WTC11 (cell line): ENCODE measurements around the gene RAB22A. TPM values are rescaled to one million over a fixed set of nuclear protein-coding genes. Genes with fewer than 3 reads are reported as not detected.

Experiments used
- ATAC-seq: fragments of 200-7000 bp; cut with Tn5 transposase; 2 replicates; pipeline ENCODE4 v1.10.0; 2021; ENCODE audit warnings: mild to moderate bottlenecking, moderate library complexity
- CTCF ChIA-PET: fragments of 300-600 bp; sonication (Branson Sonifier 250); formaldehyde crosslinking; loops from one replicate; lab custom pipeline; 2021; ENCODE audit warnings: antibody characterized with exemption; lab: Charles Lee
- POLR2A ChIA-PET: fragments of 350-600 bp; sonication (Branson Sonifier 250); formaldehyde crosslinking; loops from one replicate; lab custom pipeline; 2021; ENCODE audit warnings: antibody characterized with exemption; lab: Charles Lee
- DNase-seq: peaks from one replicate; pipeline ENCODE4 v3.0.0; 2021; ENCODE audit warnings: low spot score
- H3K27ac Mint-ChIP-seq: 2 replicates; pipeline ENCODE4 v1.8.0; 2021; ENCODE audit warnings: mixed read lengths
- H3K27me3 Mint-ChIP-seq: 2 replicates; pipeline ENCODE4 v1.8.0; 2021; ENCODE audit warnings: low read depth, mild to moderate bottlenecking, moderate library complexity, mixed read lengths
- H3K36me3 Mint-ChIP-seq: 2 replicates; pipeline ENCODE4 v1.8.0; 2021; ENCODE audit warnings: mixed read lengths
- H3K4me1 Mint-ChIP-seq: 2 replicates; pipeline ENCODE4 v1.8.0; 2022; ENCODE audit warnings: mixed read lengths
- H3K4me3 Mint-ChIP-seq: 2 replicates; pipeline ENCODE4 v1.8.0; 2021; ENCODE audit warnings: mild to moderate bottlenecking, moderate library complexity, mixed read lengths
- H3K9me3 Mint-ChIP-seq: 2 replicates; pipeline ENCODE4 v1.8.0; 2021; ENCODE audit warnings: mixed read lengths
- AR ChIP-seq: fragments of 250-450 bp; sonication (Bioruptor Pico); IDR thresholded peaks from 2 replicates; pipeline ENCODE4 v1.9.0; 2021; ENCODE audit warnings: mild to moderate bottlenecking
- ATF3 ChIP-seq: sonication (generic); formaldehyde crosslinking; conservative IDR thresholded peaks from 2 replicates; pipeline ENCODE4 v1.8.1; 2022; ENCODE audit warnings: mild to moderate bottlenecking, missing genetic modification reagents
- CREB1 ChIP-seq: sonication (generic); formaldehyde crosslinking; IDR thresholded peaks from 2 replicates; pipeline ENCODE4 v1.8.0; 2023; ENCODE audit warnings: mild to moderate bottlenecking, missing genetic modification reagents
- CREM ChIP-seq: sonication (generic); formaldehyde crosslinking; IDR thresholded peaks from 2 replicates; pipeline ENCODE4 v1.8.1; 2022; ENCODE audit warnings: mild to moderate bottlenecking, missing genetic modification reagents, moderate library complexity
- E2F5 ChIP-seq: sonication (generic); formaldehyde crosslinking; IDR thresholded peaks from 2 replicates; pipeline ENCODE4 v1.8.1; 2022; ENCODE audit warnings: mild to moderate bottlenecking, moderate library complexity, missing genetic modification reagents
- ELF4 ChIP-seq: sonication (generic); formaldehyde crosslinking; IDR thresholded peaks from 2 replicates; pipeline ENCODE4 v1.8.1; 2022; ENCODE audit warnings: low read depth, mild to moderate bottlenecking, moderate library complexity, missing genetic modification reagents
- ESRRA ChIP-seq: sonication (generic); formaldehyde crosslinking; IDR thresholded peaks from 2 replicates; pipeline ENCODE4 v1.8.1; 2022; ENCODE audit warnings: mild to moderate bottlenecking, missing genetic modification reagents, borderline replicate concordance
- MYBL2 ChIP-seq: sonication (generic); formaldehyde crosslinking; IDR thresholded peaks from 2 replicates; pipeline ENCODE4 v1.8.1; 2023; ENCODE audit warnings: mild to moderate bottlenecking, moderate library complexity, missing genetic modification reagents
- NR3C1 ChIP-seq: sonication (generic); formaldehyde crosslinking; conservative IDR thresholded peaks from 2 replicates; pipeline ENCODE4 v1.8.1; 2023; ENCODE audit warnings: low read depth, mild to moderate bottlenecking, missing genetic modification reagents
- TCF7 ChIP-seq: sonication (generic); formaldehyde crosslinking; IDR thresholded peaks from 2 replicates; pipeline ENCODE4 v1.8.0; 2022; ENCODE audit warnings: mild to moderate bottlenecking, low read depth, missing genetic modification reagents, moderate library complexity
- TEAD4 ChIP-seq: sonication (generic); formaldehyde crosslinking; IDR thresholded peaks from 2 replicates; pipeline ENCODE4 v1.8.0; 2022; ENCODE audit warnings: mild to moderate bottlenecking, missing genetic modification reagents
- total RNA-seq: library from RNA; stranded (reverse); gene quantifications from 3 replicates; pipeline ENCODE4 v1.2.3, GENCODE V29; 2021
- TF ChIP-seq, protein P1 (sequence below): fragments of 250-450 bp; sonication (Bioruptor Pico); conservative IDR thresholded peaks from 2 replicates; pipeline ENCODE4 v1.9.0; 2021; ENCODE audit warnings: mild to moderate bottlenecking
- TF ChIP-seq, protein P2 (sequence below): fragments of 250-450 bp; sonication (Bioruptor Pico); IDR thresholded peaks from 2 replicates; pipeline ENCODE4 v1.9.0; 2021; ENCODE audit warnings: mild to moderate bottlenecking, borderline replicate concordance
- TF ChIP-seq, protein P3 (sequence below): sonication (generic); formaldehyde crosslinking; IDR thresholded peaks from 2 replicates; pipeline ENCODE4 v1.8.1; 2023; ENCODE audit warnings: mild to moderate bottlenecking, missing genetic modification reagents, borderline replicate concordance
- TF ChIP-seq, protein P4 (sequence below): sonication (generic); formaldehyde crosslinking; IDR thresholded peaks from 2 replicates; pipeline ENCODE4 v1.8.0; 2022; ENCODE audit warnings: mild to moderate bottlenecking, missing genetic modification reagents
- TF ChIP-seq, protein P5 (sequence below): sonication (generic); formaldehyde crosslinking; IDR thresholded peaks from 2 replicates; pipeline ENCODE4 v1.8.0; 2022; ENCODE audit warnings: mild to moderate bottlenecking, missing genetic modification reagents
- TF ChIP-seq, protein P6 (sequence below): sonication (generic); formaldehyde crosslinking; IDR thresholded peaks from 2 replicates; pipeline ENCODE4 v1.8.0; 2022; ENCODE audit warnings: mild to moderate bottlenecking, missing genetic modification reagents

RAB22A gene
- total RNA-seq, 1 experiment from 2014 or later: 6.0 TPM

DNA sequence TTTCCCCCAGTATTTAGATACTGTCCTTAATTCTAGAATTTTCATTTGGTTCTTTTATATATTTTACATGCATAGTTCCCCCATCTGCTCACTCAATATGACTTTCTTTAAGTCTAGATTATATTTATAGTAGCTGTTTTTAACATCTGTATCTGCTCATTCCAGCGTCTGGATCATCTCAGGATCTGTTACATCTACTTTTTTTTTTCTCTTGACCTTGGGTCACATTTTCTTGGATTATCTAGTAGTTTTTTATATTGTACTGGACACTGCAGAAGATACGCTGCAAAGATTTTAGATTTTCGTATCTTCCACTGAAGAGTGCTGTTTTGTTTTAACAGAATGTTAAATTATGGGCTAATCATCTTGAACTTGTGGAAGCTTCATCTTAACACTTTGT is 20.7 kb downstream of the RAB22A start (continued):
- TF ChIP-seq, protein P1, sequence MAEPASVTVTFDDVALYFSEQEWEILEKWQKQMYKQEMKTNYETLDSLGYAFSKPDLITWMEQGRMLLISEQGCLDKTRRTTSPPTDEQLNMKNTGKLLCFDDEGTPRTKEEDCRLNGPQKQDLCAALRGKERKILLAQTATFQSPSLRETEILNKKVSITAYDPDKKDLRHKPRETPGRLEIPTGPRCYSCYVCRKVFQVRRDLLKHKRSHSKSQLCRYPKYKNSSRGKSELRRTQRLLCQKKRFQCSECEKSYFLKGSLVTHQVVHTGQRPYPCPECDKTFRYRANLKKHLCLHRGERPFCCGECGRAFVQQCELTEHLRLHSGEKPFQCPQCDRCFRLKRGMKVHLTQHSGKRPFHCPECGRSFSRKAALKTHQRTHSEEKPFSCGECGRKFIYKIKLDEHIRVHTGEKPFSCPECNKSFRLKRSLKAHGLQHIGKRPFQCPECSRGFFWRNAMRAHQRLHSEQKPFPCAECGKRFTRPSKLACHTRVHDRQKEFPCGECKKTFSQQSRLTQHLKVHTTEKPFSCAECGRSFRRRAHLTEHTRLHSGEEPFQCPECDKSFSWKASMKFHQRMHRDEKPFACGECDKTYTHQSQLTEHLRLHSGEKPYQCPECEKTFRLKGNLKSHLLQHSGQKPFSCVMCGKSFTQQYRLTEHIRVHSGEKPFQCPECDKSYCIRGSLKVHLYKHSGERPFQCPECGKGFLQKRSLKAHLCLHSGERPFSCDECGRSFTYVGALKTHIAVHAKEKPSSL (CRISPR knock-in tag): no peak

DNA sequence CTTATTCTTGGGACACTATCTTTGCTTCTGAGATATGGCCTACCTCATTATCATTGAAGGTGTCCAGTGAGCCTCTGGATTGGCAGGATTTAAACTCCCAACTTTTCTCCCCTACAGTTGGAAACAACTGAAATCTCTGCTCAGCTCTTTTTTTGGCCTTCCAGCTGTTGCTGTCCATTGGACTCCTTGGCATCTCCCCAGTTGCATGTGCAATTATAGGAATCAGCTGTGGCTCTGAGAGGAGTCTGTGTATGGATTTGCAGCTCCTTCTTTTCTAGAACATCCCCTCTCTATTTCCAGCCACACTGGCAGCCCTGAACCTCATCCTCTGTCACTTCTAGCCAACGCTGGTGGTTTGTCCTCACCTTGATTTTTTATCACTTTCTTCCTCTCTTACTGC is 21.2 kb downstream of the RAB22A start:
- ChIA-PET CTCF (no interaction called here), POLR2A (no interaction called here)
- H3K27ac Mint-ChIP-seq: no peak overlapping the region; the same call in 1 of the 2 replicates
- H3K36me3 Mint-ChIP-seq: peaks cover 2% of the 10 kb centered on the region; the same call in 1 of the 2 replicates
- no peak overlapping the region for H3K4me3 Mint-ChIP-seq
- ATAC-seq (no peak), DNase-seq (no peak)
- H3K27me3 Mint-ChIP-seq: no peaks in the 10 kb centered on the region
- no peaks in the 10 kb centered on the region for H3K9me3 Mint-ChIP-seq
- H3K4me1 Mint-ChIP-seq: peaks cover 14% of the 10 kb centered on the region
- TF ChIP-seq TEAD4 (CRISPR knock-in tag) (no peak), TCF7 (CRISPR knock-in tag) (no peak), ATF3 (CRISPR knock-in tag) (no peak), NR3C1 (no peak), ESRRA (CRISPR knock-in tag) (no peak), MYBL2 (no peak), ELF4 (CRISPR knock-in tag) (no peak), CREB1 (CRISPR knock-in tag) (no peak), E2F5 (no peak), AR (CRISPR knock-in tag) (no peak), CREM (CRISPR knock-in tag) (no peak)
- TF ChIP-seq, protein P2, sequence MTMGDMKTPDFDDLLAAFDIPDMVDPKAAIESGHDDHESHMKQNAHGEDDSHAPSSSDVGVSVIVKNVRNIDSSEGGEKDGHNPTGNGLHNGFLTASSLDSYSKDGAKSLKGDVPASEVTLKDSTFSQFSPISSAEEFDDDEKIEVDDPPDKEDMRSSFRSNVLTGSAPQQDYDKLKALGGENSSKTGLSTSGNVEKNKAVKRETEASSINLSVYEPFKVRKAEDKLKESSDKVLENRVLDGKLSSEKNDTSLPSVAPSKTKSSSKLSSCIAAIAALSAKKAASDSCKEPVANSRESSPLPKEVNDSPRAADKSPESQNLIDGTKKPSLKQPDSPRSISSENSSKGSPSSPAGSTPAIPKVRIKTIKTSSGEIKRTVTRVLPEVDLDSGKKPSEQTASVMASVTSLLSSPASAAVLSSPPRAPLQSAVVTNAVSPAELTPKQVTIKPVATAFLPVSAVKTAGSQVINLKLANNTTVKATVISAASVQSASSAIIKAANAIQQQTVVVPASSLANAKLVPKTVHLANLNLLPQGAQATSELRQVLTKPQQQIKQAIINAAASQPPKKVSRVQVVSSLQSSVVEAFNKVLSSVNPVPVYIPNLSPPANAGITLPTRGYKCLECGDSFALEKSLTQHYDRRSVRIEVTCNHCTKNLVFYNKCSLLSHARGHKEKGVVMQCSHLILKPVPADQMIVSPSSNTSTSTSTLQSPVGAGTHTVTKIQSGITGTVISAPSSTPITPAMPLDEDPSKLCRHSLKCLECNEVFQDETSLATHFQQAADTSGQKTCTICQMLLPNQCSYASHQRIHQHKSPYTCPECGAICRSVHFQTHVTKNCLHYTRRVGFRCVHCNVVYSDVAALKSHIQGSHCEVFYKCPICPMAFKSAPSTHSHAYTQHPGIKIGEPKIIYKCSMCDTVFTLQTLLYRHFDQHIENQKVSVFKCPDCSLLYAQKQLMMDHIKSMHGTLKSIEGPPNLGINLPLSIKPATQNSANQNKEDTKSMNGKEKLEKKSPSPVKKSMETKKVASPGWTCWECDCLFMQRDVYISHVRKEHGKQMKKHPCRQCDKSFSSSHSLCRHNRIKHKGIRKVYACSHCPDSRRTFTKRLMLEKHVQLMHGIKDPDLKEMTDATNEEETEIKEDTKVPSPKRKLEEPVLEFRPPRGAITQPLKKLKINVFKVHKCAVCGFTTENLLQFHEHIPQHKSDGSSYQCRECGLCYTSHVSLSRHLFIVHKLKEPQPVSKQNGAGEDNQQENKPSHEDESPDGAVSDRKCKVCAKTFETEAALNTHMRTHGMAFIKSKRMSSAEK (CRISPR knock-in tag): no peak
- TF ChIP-seq, protein P3, sequence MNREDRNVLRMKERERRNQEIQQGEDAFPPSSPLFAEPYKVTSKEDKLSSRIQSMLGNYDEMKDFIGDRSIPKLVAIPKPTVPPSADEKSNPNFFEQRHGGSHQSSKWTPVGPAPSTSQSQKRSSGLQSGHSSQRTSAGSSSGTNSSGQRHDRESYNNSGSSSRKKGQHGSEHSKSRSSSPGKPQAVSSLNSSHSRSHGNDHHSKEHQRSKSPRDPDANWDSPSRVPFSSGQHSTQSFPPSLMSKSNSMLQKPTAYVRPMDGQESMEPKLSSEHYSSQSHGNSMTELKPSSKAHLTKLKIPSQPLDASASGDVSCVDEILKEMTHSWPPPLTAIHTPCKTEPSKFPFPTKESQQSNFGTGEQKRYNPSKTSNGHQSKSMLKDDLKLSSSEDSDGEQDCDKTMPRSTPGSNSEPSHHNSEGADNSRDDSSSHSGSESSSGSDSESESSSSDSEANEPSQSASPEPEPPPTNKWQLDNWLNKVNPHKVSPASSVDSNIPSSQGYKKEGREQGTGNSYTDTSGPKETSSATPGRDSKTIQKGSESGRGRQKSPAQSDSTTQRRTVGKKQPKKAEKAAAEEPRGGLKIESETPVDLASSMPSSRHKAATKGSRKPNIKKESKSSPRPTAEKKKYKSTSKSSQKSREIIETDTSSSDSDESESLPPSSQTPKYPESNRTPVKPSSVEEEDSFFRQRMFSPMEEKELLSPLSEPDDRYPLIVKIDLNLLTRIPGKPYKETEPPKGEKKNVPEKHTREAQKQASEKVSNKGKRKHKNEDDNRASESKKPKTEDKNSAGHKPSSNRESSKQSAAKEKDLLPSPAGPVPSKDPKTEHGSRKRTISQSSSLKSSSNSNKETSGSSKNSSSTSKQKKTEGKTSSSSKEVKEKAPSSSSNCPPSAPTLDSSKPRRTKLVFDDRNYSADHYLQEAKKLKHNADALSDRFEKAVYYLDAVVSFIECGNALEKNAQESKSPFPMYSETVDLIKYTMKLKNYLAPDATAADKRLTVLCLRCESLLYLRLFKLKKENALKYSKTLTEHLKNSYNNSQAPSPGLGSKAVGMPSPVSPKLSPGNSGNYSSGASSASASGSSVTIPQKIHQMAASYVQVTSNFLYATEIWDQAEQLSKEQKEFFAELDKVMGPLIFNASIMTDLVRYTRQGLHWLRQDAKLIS (CRISPR knock-in tag): no peak
- TF ChIP-seq, protein P4, sequence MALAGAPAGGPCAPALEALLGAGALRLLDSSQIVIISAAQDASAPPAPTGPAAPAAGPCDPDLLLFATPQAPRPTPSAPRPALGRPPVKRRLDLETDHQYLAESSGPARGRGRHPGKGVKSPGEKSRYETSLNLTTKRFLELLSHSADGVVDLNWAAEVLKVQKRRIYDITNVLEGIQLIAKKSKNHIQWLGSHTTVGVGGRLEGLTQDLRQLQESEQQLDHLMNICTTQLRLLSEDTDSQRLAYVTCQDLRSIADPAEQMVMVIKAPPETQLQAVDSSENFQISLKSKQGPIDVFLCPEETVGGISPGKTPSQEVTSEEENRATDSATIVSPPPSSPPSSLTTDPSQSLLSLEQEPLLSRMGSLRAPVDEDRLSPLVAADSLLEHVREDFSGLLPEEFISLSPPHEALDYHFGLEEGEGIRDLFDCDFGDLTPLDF (CRISPR knock-in tag): no peak
- TF ChIP-seq, protein P5, sequence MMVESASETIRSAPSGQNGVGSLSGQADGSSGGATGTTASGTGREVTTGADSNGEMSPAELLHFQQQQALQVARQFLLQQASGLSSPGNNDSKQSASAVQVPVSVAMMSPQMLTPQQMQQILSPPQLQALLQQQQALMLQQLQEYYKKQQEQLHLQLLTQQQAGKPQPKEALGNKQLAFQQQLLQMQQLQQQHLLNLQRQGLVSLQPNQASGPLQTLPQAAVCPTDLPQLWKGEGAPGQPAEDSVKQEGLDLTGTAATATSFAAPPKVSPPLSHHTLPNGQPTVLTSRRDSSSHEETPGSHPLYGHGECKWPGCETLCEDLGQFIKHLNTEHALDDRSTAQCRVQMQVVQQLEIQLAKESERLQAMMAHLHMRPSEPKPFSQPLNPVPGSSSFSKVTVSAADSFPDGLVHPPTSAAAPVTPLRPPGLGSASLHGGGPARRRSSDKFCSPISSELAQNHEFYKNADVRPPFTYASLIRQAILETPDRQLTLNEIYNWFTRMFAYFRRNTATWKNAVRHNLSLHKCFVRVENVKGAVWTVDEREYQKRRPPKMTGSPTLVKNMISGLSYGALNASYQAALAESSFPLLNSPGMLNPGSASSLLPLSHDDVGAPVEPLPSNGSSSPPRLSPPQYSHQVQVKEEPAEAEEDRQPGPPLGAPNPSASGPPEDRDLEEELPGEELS (CRISPR knock-in tag): no peak
- TF ChIP-seq, protein P6, sequence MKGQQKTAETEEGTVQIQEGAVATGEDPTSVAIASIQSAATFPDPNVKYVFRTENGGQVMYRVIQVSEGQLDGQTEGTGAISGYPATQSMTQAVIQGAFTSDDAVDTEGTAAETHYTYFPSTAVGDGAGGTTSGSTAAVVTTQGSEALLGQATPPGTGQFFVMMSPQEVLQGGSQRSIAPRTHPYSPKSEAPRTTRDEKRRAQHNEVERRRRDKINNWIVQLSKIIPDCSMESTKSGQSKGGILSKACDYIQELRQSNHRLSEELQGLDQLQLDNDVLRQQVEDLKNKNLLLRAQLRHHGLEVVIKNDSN (CRISPR knock-in tag): no peak
